HL-60 (cell line): ENCODE data around the gene TET2.
A peak's percentile ranks its signal among the peaks of the same experiment; 100 is the strongest.

Source experiments
- DNase-seq, 2 experiments: peaks; one replicate each; pipeline ENCODE4 v3.0.0-alpha.2; 2010 to 2020; ENCODE audit warnings: low read depth in 1 of 2, low spot score in 1 of 2
- H3K27ac ChIP-seq: fragments of 250-450 bp; sonication (Bioruptor Pico); replicated peaks from 2 replicates; pipeline ENCODE4 v1.5.1; 2020; ENCODE audit warnings: mild to moderate bottlenecking, moderate library complexity
- H3K27me3 ChIP-seq: fragments of 250-450 bp; sonication (Bioruptor Pico); 2 replicates; pipeline ENCODE4 v1.5.1; 2021; ENCODE audit warnings: mild to moderate bottlenecking, moderate library complexity; ENCODE audit not compliant: insufficient read depth, poor library complexity, severe bottlenecking
- H3K4me3 ChIP-seq: replicated peaks from 2 replicates; pipeline ENCODE4 v1.5.1; 2011; ENCODE audit warnings: mild to moderate bottlenecking, control low read depth, low read length; ENCODE audit not compliant: insufficient read depth
- CTCF ChIP-seq: IDR thresholded peaks from one replicate; pipeline ENCODE4 v1.5.1; 2011; ENCODE audit warnings: low read length, control low read depth, inconsistent platforms; ENCODE audit not compliant: insufficient read depth
- GABPA ChIP-seq: IDR thresholded peaks from 2 replicates; pipeline ENCODE4 v1.6.1; 2012; ENCODE audit warnings: low read depth
- POLR2AphosphoS5 ChIP-seq: IDR thresholded peaks from 2 replicates; pipeline ENCODE4 v1.6.1; 2012; ENCODE audit warnings: low read depth
- REST ChIP-seq: IDR thresholded peaks from 2 replicates; pipeline ENCODE4 v1.6.1; 2012; ENCODE audit warnings: low read depth; ENCODE audit not compliant: insufficient replicate concordance
- SPI1 ChIP-seq: IDR thresholded peaks from 2 replicates; pipeline ENCODE4 v1.6.1; 2012; ENCODE audit warnings: low read depth, mild to moderate bottlenecking, borderline replicate concordance

TET2 gene

GRCh38 chr4:105135785-105136184 lies 10.9 kb upstream of the TET2 start:
- no peak for TF ChIP-seq GABPA
- TF ChIP-seq SPI1, result peak; percentile 75; the same call in 1 of the 2 replicates
- Histone ChIP-seq H3K27ac (no peak overlapping the region), H3K27me3 (no peaks in the 10 kb centered on the region), H3K4me3 (no peak overlapping the region)
- DNase-seq, result peak in 1 of 2 experiments; percentile 38

GRCh38 chr4:105137121-105137875 lies 9.4 kb upstream of the TET2 start:
- no peaks in the 10 kb centered on the region for H3K27me3 ChIP-seq
- no peak for TF ChIP-seq REST
- TF ChIP-seq GABPA, result no peak
- TF ChIP-seq POLR2AphosphoS5, result no peak
- TF ChIP-seq SPI1, result no peak
- no peak for TF ChIP-seq CTCF
- H3K4me3 ChIP-seq, result no peak overlapping the region
- peak overlapping the region; percentile 36; the same call in 1 of the 2 replicates for H3K27ac ChIP-seq
- DNase-seq, result no peak

GRCh38 chr4:105139646-105140045 lies 7.0 kb upstream of the TET2 start:
- no peak overlapping the region for H3K4me3 ChIP-seq
- TF ChIP-seq SPI1 (no peak), GABPA (no peak), CTCF (no peak), REST (no peak), POLR2AphosphoS5 (no peak)
- DNase-seq, result no peak
- no peaks in the 10 kb centered on the region for H3K27me3 ChIP-seq
- H3K27ac ChIP-seq, result no peak overlapping the region

- Histone ChIP-seq H3K4me3 (no peak overlapping the region), H3K27me3 (no peaks in the 10 kb centered on the region), H3K27ac (no peak overlapping the region)
- no peak for DNase-seq
- TF ChIP-seq REST, result no peak
- no peak for TF ChIP-seq POLR2AphosphoS5
- TF ChIP-seq CTCF, result no peak
Observed at GRCh38 chr4:105140684-105141490, 5.8 kb upstream of the TET2 start.
